ENCODE results near the gene NPLOC4. TPM values are rescaled to one million over a fixed set of nuclear protein-coding genes. Genes with fewer than 3 reads are reported as not detected.

Gene NPLOC4
- total and polyA plus RNA-seq, 9 of the 15 experiments (the other 6 are each of a cell fraction or from before 2014, with no cell fraction given) = 1.5 to 116 (median 64.5) TPM

GRCh38 chr17:81509972-81510784 is 126.7 kb downstream of the NPLOC4 start (continued):
- TF ChIP-seq CREB1 (IDR thresholded peaks at IDR 0.05) (no peak), CREB1 (CRISPR knock-in tag; IDR thresholded peaks at IDR 0.05) (peak; percentile 38; the same call in 1 of the 2 replicates), TAF1 (IDR thresholded peaks at IDR 0.05; ENCODE audit: control insufficient read depth, extremely low read depth, insufficient read depth, low read length, severe bottlenecking) (no peak), HNRNPUL1 (IDR thresholded peaks at IDR 0.05; ENCODE audit: low read length) (no peak), HNRNPL (IDR thresholded peaks at IDR 0.05; ENCODE audit: low read depth, low read length) (peak; percentile 55; the same call in 1 of the 2 replicates), RAD21 (CRISPR knock-in tag; conservative IDR thresholded peaks at IDR 0.05 in 1 of 2, IDR thresholded peaks at IDR 0.05 in 1 of 2) (no peak), SAFB (IDR thresholded peaks at IDR 0.05; ENCODE audit: borderline replicate concordance, low read depth, low read length) (no peak), ZNF780A (CRISPR knock-in tag; IDR thresholded peaks at IDR 0.05) (no peak), POLR2H (tag; IDR thresholded peaks at IDR 0.05; ENCODE audit: low read depth) (no peak), ZKSCAN1 (IDR thresholded peaks at IDR 0.05; ENCODE audit: low read depth, low read length) (no peak), CXXC5 (CRISPR knock-in tag; IDR thresholded peaks at IDR 0.05) (no peak), MTA1 (IDR thresholded peaks at IDR 0.05; ENCODE audit: borderline replicate concordance) (no peak), HOMEZ (CRISPR knock-in tag; IDR thresholded peaks at IDR 0.05) (no peak), MEF2A (IDR thresholded peaks at IDR 0.05; ENCODE audit: control insufficient read depth, low read depth, low read length) (no peak), CCNT2 (IDR thresholded peaks at IDR 0.05; ENCODE audit: borderline replicate concordance, extremely low read depth, insufficient read length, low read depth, low read length) (no peak)
- TF ChIP-seq, protein P1, sequence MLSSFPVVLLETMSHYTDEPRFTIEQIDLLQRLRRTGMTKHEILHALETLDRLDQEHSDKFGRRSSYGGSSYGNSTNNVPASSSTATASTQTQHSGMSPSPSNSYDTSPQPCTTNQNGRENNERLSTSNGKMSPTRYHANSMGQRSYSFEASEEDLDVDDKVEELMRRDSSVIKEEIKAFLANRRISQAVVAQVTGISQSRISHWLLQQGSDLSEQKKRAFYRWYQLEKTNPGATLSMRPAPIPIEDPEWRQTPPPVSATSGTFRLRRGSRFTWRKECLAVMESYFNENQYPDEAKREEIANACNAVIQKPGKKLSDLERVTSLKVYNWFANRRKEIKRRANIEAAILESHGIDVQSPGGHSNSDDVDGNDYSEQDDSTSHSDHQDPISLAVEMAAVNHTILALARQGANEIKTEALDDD (IDR thresholded peaks at IDR 0.05) = no peak
- TF ChIP-seq, protein P2, sequence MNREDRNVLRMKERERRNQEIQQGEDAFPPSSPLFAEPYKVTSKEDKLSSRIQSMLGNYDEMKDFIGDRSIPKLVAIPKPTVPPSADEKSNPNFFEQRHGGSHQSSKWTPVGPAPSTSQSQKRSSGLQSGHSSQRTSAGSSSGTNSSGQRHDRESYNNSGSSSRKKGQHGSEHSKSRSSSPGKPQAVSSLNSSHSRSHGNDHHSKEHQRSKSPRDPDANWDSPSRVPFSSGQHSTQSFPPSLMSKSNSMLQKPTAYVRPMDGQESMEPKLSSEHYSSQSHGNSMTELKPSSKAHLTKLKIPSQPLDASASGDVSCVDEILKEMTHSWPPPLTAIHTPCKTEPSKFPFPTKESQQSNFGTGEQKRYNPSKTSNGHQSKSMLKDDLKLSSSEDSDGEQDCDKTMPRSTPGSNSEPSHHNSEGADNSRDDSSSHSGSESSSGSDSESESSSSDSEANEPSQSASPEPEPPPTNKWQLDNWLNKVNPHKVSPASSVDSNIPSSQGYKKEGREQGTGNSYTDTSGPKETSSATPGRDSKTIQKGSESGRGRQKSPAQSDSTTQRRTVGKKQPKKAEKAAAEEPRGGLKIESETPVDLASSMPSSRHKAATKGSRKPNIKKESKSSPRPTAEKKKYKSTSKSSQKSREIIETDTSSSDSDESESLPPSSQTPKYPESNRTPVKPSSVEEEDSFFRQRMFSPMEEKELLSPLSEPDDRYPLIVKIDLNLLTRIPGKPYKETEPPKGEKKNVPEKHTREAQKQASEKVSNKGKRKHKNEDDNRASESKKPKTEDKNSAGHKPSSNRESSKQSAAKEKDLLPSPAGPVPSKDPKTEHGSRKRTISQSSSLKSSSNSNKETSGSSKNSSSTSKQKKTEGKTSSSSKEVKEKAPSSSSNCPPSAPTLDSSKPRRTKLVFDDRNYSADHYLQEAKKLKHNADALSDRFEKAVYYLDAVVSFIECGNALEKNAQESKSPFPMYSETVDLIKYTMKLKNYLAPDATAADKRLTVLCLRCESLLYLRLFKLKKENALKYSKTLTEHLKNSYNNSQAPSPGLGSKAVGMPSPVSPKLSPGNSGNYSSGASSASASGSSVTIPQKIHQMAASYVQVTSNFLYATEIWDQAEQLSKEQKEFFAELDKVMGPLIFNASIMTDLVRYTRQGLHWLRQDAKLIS (CRISPR knock-in tag; IDR thresholded peaks at IDR 0.05) = peak; percentile 14; the same call in 1 of the 2 replicates
- TF ChIP-seq, protein P3, sequence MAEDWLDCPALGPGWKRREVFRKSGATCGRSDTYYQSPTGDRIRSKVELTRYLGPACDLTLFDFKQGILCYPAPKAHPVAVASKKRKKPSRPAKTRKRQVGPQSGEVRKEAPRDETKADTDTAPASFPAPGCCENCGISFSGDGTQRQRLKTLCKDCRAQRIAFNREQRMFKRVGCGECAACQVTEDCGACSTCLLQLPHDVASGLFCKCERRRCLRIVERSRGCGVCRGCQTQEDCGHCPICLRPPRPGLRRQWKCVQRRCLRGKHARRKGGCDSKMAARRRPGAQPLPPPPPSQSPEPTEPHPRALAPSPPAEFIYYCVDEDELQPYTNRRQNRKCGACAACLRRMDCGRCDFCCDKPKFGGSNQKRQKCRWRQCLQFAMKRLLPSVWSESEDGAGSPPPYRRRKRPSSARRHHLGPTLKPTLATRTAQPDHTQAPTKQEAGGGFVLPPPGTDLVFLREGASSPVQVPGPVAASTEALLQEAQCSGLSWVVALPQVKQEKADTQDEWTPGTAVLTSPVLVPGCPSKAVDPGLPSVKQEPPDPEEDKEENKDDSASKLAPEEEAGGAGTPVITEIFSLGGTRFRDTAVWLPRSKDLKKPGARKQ (CRISPR knock-in tag; IDR thresholded peaks at IDR 0.05) = no peak

All from K562 (cell line).